Measurements from ENCODE around the gene EFCAB8.

- TF ChIP-seq CTCF (IDR thresholded peaks at IDR 0.05; ENCODE audit: low read depth, low read length) (no peak), POLR2A (IDR thresholded peaks at IDR 0.05; ENCODE audit: extremely low read depth, insufficient read length) (no peak), MYC (IDR thresholded peaks at IDR 0.05; ENCODE audit: low read depth, low read length) (no peak)
Observed at GRCh38 chr20:32978009-32978335, 119.2 kb downstream of the EFCAB8 start.

Measured in NB4 (cell line).